ENCODE results near the gene XKR3.
"Not testable (repeated sequence)": the region's sequence is repeated elsewhere in the genome, so short reads cannot be mapped to it uniquely, and the experiment has no call there.

DNA sequence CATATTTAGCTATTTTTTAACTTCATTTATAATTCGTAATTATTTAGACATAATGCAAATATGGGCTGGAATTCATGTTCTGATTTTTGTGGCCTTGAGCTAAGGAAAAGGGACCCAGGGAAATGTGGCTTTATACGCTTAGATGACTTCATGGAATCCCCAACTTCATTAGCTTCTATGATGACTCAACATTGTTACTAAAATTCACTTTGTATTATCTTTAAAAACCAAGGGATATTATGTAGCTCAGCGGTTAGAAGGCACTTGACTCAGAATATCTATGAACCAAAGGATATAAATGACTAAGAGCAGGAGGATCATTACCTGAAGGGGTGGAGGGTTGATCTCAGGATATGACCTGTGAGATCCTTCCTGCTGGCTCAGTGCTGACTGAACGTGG, 64.8 kb downstream of the XKR3 start:
- not testable (repeated sequence) for TF ChIP-seq CTCF (IDR thresholded peaks at IDR 0.05 in 4 of 5, conservative IDR thresholded peaks at IDR 0.05 in 1 of 5); POLR2A (IDR thresholded peaks at IDR 0.05)
